Activated T-cell treated with anti-CD3 and anti-CD28 coated beads, Interleukin-2, amount 50 U/mL, for 48 hours (primary cell): ENCODE measurements around the gene LAMA4.

ENCODE experiments used
- DNase-seq, 2 experiments: peaks; one replicate each; pipeline ENCODE4 v3.0.0-alpha.2; 2020

Gene LAMA4, protein sequence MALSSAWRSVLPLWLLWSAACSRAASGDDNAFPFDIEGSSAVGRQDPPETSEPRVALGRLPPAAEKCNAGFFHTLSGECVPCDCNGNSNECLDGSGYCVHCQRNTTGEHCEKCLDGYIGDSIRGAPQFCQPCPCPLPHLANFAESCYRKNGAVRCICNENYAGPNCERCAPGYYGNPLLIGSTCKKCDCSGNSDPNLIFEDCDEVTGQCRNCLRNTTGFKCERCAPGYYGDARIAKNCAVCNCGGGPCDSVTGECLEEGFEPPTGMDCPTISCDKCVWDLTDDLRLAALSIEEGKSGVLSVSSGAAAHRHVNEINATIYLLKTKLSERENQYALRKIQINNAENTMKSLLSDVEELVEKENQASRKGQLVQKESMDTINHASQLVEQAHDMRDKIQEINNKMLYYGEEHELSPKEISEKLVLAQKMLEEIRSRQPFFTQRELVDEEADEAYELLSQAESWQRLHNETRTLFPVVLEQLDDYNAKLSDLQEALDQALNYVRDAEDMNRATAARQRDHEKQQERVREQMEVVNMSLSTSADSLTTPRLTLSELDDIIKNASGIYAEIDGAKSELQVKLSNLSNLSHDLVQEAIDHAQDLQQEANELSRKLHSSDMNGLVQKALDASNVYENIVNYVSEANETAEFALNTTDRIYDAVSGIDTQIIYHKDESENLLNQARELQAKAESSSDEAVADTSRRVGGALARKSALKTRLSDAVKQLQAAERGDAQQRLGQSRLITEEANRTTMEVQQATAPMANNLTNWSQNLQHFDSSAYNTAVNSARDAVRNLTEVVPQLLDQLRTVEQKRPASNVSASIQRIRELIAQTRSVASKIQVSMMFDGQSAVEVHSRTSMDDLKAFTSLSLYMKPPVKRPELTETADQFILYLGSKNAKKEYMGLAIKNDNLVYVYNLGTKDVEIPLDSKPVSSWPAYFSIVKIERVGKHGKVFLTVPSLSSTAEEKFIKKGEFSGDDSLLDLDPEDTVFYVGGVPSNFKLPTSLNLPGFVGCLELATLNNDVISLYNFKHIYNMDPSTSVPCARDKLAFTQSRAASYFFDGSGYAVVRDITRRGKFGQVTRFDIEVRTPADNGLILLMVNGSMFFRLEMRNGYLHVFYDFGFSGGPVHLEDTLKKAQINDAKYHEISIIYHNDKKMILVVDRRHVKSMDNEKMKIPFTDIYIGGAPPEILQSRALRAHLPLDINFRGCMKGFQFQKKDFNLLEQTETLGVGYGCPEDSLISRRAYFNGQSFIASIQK (N-terminal part only)

GRCh38 chr6:112253841-112254816 is at the start of gene LAMA4:
Gene LAMA4, minus strand, starts transcription at chr6:112254567. Its CDS starts 417 bp downstream, at chr6:112254150.
- peak; percentile 35 to 45 for DNase-seq

DNA sequence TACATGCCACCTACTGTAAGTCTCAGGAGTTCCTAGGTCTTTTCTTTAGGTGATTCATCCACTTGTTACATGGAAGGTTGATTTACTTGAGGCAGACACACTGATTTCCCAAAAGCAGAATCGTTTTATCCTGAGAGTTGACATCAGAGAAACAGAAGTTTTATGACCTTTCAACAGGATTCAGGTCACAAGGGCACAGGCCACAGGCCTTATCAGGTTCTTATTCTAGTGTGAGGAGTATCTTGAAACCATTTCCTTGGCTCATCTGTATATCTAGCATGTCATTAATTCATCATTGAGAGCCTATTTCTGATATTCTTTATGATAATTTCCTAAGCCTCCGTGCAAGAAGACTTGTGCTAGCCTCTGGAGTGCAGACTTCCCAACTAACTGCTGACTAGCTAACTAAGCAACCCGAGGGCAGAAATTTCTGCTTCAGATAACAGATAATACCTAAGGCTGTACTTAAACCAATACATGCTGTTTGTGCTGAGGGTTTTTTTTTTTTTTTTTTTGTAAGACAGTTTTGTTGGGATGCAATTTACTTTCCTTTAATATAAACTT is 47.9 kb upstream of the LAMA4 start:
- no peak for DNase-seq

GRCh38 chr6:112300896-112301295 is 46.5 kb upstream of the LAMA4 start:
- DNase-seq = no peak

DNA sequence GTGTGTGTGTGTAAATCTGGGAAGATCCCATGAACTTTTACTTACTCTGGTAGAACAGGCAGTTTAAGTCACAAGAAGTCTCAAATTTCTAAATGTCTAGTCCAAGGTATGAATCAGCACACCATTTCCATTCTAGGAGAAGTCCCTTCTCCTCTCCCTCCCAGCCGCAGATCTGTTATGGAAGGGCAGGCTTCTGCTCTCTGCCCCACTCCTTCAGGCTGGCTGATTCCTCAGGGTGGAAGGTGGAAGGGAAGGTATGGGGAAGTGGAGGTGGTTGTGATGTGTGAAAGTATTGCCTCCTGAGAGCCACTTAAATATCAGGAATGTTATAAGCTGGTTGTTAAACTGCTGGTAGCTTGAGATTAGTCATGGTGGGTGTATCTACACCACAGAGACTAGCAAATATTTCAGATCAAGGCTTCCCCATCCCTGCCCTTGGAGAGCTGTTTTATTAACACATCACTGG is 44.5 kb upstream of the LAMA4 start:
- no peak for DNase-seq

DNA sequence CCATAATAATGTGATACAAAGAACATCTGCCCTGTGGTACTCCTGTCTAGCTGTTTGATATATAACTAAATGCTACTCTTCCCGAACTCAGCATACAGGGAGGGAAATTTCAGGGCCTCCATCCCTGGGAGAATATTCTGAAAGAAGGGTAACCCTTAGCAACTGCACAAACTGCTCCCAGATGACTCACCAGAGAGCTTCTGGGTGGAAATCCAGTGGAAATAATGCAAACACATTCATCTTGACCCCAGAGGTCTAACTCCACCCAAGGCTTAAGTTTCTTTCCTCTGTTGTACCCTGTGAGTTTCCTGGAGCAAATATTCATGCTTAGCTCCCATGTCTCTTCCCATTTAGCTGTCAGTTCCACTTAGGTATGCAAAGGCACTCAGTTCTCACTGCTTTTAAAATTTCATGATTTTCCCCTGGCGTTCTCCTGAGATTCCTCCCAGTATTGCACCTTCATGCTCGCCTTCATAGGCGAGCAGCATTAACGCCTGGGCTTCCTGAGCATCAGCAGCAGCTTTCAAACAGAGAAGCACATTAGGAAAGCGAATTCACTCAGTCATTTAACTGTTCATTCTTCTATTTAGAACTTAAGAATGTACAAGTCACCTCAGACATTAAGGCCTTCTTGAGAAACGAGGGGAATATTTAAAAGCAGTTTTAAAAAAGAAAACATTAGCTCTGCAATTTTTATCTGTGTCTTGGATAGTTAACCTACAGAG is 43.8 kb upstream of the LAMA4 start:
- no peak for DNase-seq

DNA sequence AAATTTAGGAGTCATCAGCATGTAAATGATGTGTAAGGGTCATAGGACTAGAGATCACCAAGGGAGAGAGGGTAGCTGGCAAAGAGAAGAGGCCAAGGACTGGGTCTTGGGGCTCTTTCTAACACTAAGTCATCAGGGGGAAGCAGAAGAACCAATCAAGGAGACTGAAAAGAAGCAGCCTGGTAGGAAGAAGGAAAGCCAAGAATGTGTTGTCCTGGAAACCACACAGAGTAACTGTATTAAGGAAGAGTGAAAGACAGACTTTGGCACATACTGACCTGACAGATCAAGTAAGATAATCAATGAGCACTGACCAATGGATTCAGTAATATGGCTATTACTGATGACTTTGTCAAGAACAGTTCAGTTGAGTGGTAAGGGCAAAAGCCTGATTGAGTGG is 42.3 kb upstream of the LAMA4 start:
- no peak for DNase-seq

DNA sequence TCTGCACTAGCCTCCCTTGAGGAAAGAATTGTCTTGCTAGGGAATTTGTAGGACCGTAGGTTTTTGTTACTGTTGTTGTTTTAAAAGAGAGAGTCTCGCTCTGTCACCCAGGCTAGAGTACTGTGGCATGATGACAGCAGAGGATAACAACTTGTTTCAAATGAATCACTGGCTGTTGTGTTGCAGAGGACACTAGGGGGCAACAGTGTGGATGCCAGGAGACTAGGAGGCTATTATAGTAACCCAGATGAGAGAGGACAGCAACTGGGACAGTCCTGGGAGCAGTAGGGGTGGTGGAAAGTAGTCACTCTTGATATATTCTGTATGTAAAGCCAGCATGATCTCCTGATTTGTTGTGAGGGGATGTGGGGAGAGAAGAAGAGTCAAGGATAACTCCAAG is 41.8 kb upstream of the LAMA4 start:
- no peak for DNase-seq

- no peak for DNase-seq
Measured at GRCh38 chr6:112291161-112291762, 36.9 kb upstream of the LAMA4 start.

GRCh38 chr6:112289038-112289566 is 34.7 kb upstream of the LAMA4 start:
- DNase-seq = no peak

DNA sequence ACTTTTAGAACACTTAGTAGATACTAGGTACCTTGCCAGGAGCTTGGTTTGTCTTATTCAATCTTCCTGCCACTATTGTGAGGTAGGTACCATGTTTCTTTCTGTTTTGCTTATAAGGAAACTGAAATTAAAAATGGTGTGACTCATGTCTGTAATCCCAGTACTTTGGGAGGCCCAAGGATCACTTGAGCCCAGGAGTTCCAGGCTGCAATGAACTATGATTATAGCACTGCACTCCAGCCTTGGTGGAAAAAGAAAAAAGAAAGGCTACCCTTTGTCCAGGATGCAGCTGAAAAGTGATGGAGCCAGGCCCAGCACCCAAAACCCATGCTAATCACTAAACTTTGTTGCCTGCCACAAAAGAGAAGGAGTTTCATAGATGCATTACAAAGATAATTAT is 34.1 kb upstream of the LAMA4 start:
- DNase-seq = no peak

- DNase-seq = no peak
Measured at GRCh38 chr6:112287577-112288225, 33.3 kb upstream of the LAMA4 start.

GRCh38 chr6:112286500-112287144 is 32.3 kb upstream of the LAMA4 start:
- no peak for DNase-seq

GRCh38 chr6:112286010-112286409 is 31.6 kb upstream of the LAMA4 start:
- peak; percentile 68 to 70 for DNase-seq

DNA sequence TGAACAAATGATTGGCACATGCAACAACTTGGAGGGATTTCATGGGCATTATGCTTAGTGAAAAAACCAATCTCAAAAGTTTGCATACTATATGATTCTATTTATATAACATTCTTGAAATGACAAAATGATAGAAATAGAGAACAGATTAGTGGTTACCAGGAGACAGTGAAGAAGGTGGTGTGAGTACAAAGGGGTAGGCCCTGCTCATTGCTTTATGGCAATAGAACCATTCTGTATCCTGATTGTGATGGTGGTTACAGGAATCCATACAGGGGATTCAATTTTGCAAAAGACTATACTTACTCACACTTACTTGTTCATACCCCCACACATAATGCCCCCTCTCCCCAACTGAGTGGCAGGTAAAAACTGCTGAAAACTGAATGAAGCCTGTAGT is 30.2 kb upstream of the LAMA4 start:
- no peak for DNase-seq

DNA sequence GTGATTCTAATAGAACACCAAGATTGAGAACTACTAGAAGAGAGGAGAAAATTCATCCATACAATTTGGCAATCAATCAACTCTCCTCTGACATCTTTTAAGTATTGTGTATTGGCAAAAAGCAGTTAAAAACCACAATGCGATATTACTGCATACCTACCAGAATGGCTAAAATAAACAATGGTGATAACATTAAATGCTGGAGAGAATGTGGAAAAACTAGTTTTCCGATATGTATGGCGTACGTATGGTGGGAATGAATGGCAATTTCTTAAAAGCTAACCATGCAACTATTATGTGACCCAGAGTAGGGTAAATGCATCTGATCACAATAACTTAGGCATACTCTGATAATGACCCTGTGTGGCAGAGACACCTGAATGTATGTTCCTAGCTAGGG is 29.3 kb upstream of the LAMA4 start:
- no peak for DNase-seq

- no peak for DNase-seq
Measured at GRCh38 chr6:112281821-112282615, 27.7 kb upstream of the LAMA4 start.

DNA sequence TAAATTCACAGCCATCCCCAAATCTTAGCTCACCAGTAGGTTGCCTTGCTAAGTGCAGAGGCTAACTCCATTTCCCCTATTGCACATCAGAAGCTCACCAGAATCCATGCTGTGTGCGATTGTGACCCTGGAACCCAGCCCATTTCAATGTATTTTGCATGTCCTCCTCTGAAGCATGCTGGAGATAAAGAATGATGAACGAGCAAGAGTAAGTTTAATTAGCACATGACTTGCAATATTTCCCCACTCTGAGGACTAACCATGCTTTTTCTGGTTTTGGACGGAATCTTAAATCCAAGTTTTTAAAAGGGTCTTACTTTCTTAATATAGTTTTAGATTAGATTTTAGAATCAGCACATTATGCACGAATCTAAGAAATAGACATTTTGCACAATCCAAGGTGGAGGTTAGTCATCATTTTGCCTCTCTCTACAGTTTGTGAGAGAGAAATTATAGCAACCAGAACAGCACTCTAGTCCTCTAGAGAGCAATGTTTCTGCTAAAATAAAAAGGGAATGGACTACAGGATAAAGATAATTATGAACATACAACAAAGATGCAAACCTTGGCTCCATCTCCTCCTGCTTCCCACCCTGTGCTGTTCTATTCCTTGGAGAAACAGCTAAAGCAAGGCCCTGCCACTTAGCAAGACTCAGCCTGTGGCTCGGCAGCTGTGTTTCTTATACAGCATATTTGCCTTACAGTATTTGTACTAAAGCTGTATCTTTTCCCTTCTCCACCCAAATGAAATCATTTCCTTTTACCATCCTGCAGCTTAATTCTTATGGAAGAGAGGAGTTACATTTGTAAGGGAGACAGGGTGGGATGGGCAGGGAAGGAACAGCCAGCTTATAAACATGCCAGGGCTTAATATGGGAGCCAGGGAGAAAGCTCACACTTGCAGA is 24.9 kb upstream of the LAMA4 start:
- no peak for DNase-seq
